ENCODE results near the gene PHYHD1. TPM values are rescaled to one million over a fixed set of nuclear protein-coding genes. Genes with fewer than 3 reads are reported as not detected.

PHYHD1 gene
- total RNA-seq, 4 donors from 2014 or later = 10.1 to 65.3 (median 39.4) TPM

DNA sequence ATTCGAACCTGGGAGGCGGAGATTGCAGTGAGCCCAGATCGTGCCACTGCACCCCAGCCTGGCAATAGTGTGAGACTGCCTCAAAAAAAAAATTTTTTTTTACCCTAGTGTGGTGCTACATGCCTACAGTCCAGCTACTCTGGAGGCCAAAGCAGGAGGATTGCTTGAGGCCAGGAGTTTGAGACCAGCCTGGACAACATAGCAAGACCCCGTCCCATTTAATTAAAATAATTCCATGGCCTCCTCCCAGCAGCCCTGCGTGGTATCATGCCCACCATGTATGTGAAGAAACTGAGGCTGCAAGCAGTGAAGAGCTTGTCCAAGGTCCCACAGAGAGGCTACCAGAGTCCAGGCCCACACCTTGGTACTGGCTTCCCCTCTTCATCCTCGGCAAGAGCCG is 19.4 kb upstream of the PHYHD1 start:
- peaks cover 0 to 30% of the 10 kb centered on the region in 2 donors for H3K4me1 ChIP-seq
- peaks cover 2 to 11% of the 10 kb centered on the region in 2 donors for H3K36me3 ChIP-seq
- intact Hi-C loops (cut with DNase I) = no loop called here

DNA sequence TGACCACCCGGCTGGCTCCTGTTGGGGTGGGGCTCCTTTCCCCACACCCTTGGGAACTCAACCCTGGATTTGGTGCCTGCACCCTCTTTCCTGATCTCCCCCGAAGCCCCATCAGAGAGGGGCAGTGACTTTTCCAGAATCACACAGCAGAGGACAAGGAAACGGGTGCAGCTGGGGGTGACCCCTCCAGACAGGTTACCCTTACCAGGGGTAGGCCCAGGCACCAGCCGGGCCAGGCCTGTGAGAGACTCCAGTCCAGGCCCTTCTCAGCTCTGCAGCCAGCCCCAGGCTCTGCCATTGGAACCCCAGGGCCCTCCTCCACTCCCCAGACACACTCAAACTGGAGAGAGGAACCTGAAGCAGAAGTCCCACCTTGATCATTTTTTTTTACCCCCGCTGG is 19.0 kb upstream of the PHYHD1 start:
- Histone ChIP-seq H3K9me3 (no peaks in the 10 kb centered on the region), H3K27ac (peak overlapping the region; percentile 29 to 71 (median 39)), H3K36me3 (peaks cover 2 to 8% of the 10 kb centered on the region in 2 donors), H3K4me1 (peaks cover 0 to 30% of the 10 kb centered on the region in 2 donors), H3K27me3 (no peaks in the 10 kb centered on the region), H3K4me3 (replicated peaks in 1 of 3) (no peak overlapping the region)
- intact Hi-C loops (cut with DNase I) = no loop called here
- no peak for DNase-seq
- TF ChIP-seq, protein P1, sequence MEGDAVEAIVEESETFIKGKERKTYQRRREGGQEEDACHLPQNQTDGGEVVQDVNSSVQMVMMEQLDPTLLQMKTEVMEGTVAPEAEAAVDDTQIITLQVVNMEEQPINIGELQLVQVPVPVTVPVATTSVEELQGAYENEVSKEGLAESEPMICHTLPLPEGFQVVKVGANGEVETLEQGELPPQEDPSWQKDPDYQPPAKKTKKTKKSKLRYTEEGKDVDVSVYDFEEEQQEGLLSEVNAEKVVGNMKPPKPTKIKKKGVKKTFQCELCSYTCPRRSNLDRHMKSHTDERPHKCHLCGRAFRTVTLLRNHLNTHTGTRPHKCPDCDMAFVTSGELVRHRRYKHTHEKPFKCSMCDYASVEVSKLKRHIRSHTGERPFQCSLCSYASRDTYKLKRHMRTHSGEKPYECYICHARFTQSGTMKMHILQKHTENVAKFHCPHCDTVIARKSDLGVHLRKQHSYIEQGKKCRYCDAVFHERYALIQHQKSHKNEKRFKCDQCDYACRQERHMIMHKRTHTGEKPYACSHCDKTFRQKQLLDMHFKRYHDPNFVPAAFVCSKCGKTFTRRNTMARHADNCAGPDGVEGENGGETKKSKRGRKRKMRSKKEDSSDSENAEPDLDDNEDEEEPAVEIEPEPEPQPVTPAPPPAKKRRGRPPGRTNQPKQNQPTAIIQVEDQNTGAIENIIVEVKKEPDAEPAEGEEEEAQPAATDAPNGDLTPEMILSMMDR (IDR thresholded peaks at IDR 0.05) = no peak
- no peak for TF ChIP-seq POLR2A (IDR thresholded peaks at IDR 0.05)
- 93 to 94% methylated on average over 3 to 5 of the region's 5 CpGs for WGBS, 2 donors

More for the DNA sequence above, 19.4 kb upstream of the PHYHD1 start:
- Histone ChIP-seq H3K4me3 (replicated peaks in 1 of 3) (no peak overlapping the region), H3K9me3 (no peaks in the 10 kb centered on the region), H3K27me3 (no peaks in the 10 kb centered on the region), H3K27ac (peak overlapping the region in 2 of 3 donors; percentile 29 to 71)
- no peak for DNase-seq
- no peak for TF ChIP-seq POLR2A (IDR thresholded peaks at IDR 0.05)
- TF ChIP-seq, protein P1 (IDR thresholded peaks at IDR 0.05) = no peak
- WGBS, 2 donors = 80 to 90% methylated on average over 7 of the region's 7 CpGs

DNA sequence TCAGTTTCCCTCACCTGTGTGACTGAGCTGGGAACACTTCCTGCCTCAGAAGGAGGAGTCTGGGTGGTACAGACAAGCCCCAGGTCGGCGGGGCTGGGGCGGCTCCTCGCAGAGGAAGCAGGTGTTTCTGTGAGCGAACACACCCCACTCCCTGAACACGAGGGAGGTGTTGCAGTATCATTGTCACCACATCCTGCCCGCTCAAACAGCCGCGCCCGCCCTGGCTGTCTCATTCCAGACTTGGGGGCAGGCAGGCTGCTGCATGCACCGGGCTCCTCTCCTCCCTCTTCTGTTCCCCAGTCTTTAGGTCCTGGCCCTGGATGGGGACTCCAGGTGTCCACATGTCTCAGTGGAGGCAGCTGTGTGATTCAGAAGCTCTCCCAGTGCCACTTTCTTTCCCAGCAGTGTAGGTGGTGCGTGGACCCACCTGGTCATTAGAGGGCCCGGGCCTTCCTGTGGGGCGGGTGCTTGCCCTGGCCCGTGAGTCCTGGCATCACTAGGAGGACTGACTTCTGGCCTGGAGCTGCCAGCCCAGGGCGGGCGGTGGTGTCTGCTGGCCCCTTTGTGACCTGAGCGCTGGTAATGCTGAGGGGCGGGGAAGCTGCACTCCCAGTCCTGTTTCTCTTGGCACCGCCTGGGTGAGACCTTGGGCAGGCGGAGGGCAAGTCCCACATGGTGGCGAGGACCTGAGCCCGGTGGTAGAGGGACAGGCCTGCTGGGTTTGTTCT is 18.3 kb upstream of the PHYHD1 start:
- no peak overlapping the region for H3K4me3 ChIP-seq (replicated peaks in 1 of 3)
- peaks cover 5 to 7% of the 10 kb centered on the region in 2 donors for H3K36me3 ChIP-seq
- H3K27me3 ChIP-seq = no peaks in the 10 kb centered on the region
- intact Hi-C loops (cut with DNase I) = no loop called here
- DNase-seq = peak in 1 of 2 donors; percentile 54
- H3K4me1 ChIP-seq = peaks cover 0 to 30% of the 10 kb centered on the region in 2 donors
- peak overlapping the region; percentile 22 to 71 (median 61) for H3K27ac ChIP-seq
- 81 to 88% methylated on average over 14 to 16 of the region's 23 CpGs for WGBS, 2 donors
- TF ChIP-seq POLR2A (IDR thresholded peaks at IDR 0.05) = no peak
- TF ChIP-seq, protein P1 (IDR thresholded peaks at IDR 0.05) = no peak
- H3K9me3 ChIP-seq = no peaks in the 10 kb centered on the region

DNA sequence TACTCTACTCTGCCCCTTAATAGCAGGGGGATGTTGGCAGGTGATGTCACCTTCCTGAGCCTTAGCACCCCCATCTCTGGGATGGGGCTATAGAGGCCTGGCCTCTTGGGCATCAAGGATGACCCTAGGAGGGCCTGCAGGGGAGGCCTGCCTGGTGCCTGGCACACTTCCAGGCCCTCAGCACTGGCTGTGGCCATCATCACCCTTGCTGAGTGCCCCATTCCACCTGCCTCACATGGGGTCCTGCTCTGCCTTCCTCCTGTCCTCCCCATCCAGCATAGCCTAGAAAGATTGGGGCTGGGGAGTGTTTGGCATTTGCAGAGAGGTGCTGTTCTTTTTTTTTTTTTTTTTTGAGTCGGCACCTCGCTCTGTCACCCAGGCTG is 17.7 kb upstream of the PHYHD1 start:
- H3K9me3 ChIP-seq = no peaks in the 10 kb centered on the region
- no peak for DNase-seq
- TF ChIP-seq, protein P1 (IDR thresholded peaks at IDR 0.05) = no peak
- TF ChIP-seq POLR2A (IDR thresholded peaks at IDR 0.05) = no peak
- intact Hi-C loops (cut with DNase I) = no loop called here
- H3K4me3 ChIP-seq (replicated peaks in 1 of 3) = no peak overlapping the region
- H3K27ac ChIP-seq = peak overlapping the region in 2 of 3 donors; percentile 61 to 71
- 98 to 100% methylated on average over 2 of the region's 2 CpGs for WGBS, 2 donors
- H3K4me1 ChIP-seq = peaks cover 0 to 30% of the 10 kb centered on the region in 2 donors
- H3K27me3 ChIP-seq = no peaks in the 10 kb centered on the region
- peaks cover 11 to 12% of the 10 kb centered on the region in 2 donors for H3K36me3 ChIP-seq

Measured in thyroid gland (tissue), 4 donors.